H1 (cell line): ENCODE results near the gene VENTX. TPM values are rescaled to one million over a fixed set of nuclear protein-coding genes. Genes with fewer than 3 reads are reported as not detected.

Source experiments
- CTCF ChIA-PET: fragments of 300-600 bp; sonication (Branson Sonifier 250); formaldehyde crosslinking; loops from one replicate; lab custom pipeline; 2021; ENCODE audit not compliant: partially characterized antibody; lab: Charles Lee
- POLR2A ChIA-PET: fragments of 300-600 bp; sonication (Branson Sonifier 250); formaldehyde crosslinking; loops from one replicate; lab custom pipeline; 2021; ENCODE audit warnings: inconsistent platforms; ENCODE audit not compliant: partially characterized antibody; lab: Charles Lee
- DNase-seq, 2 experiments: peaks; one replicate each; pipeline versions ENCODE4 v3.0.0 to v3.0.0-alpha.2; 2010 to 2022; ENCODE audit warnings: low spot score in 2 of 2, low read depth in 1 of 2, mixed read lengths in 1 of 2
- FAIRE-seq: peaks from 2 replicates; lab custom pipeline; 2011; peaks lifted over from hg19 to GRCh38; lab: Jason Lieb, UNC
- H2AFZ ChIP-seq: 2 replicates; pipeline ENCODE4 v1.8.1; 2012; ENCODE audit warnings: low read length, inconsistent platforms
- H2AK5ac ChIP-seq: 2 replicates; pipeline ENCODE4 v1.6.1; 2013; ENCODE audit warnings: low read depth, low read length
- H2BK120ac ChIP-seq: replicated peaks from 2 replicates; pipeline ENCODE3; 2013; ENCODE audit warnings: low read depth, low read length, inconsistent platforms
- H2BK12ac ChIP-seq: 2 replicates; pipeline ENCODE4 v1.6.1; 2013; ENCODE audit warnings: low read depth, low read length
- H2BK15ac ChIP-seq: 2 replicates; pipeline ENCODE4 v1.6.1; 2013; ENCODE audit warnings: low read length
- H2BK20ac ChIP-seq: 2 replicates; pipeline ENCODE4 v1.6.1; 2013; ENCODE audit warnings: low read length
- H2BK5ac ChIP-seq: 2 replicates; pipeline ENCODE4 v1.6.1; 2013; ENCODE audit warnings: low read depth, low read length
- H3K14ac ChIP-seq: 2 replicates; pipeline ENCODE4 v1.6.1; 2013; ENCODE audit warnings: inconsistent platforms; ENCODE audit not compliant: insufficient read length
- H3K18ac ChIP-seq: 2 replicates; pipeline ENCODE4 v1.6.1; 2013; ENCODE audit warnings: low read length; ENCODE audit errors: extremely low read depth
- H3K23ac ChIP-seq: 2 replicates; pipeline ENCODE4 v1.6.1; 2013; ENCODE audit warnings: inconsistent platforms; ENCODE audit not compliant: insufficient read length
- H3K23me2 ChIP-seq: 2 replicates; pipeline ENCODE4 v1.6.1; 2013; ENCODE audit warnings: low read depth, low read length
- H3K27ac ChIP-seq: 2 replicates; pipeline ENCODE4 v1.6.1; 2011; ENCODE audit warnings: low read depth, low read length, inconsistent platforms
- H3K27me3 ChIP-seq, 4 experiments: replicated peaks in 1 of 4; 1 replicate in 1 of 4; 2 replicates in 3 of 4; pipeline versions ENCODE4 v1.6.1 to v1.8.1; 2011 to 2013; ENCODE audit warnings: low read length in 3 of 4, mild to moderate bottlenecking in 3 of 4, inconsistent platforms in 2 of 4, mixed read lengths in 2 of 4, moderate library complexity in 1 of 4; ENCODE audit not compliant: control insufficient read depth in 3 of 4, insufficient read depth in 3 of 4; ENCODE audit errors: extremely low read depth in 1 of 4
- H3K36me3 ChIP-seq, 4 experiments: 2 replicates each; pipeline versions ENCODE4 v1.6.1 to v1.8.1; 2011 to 2013; ENCODE audit warnings: mild to moderate bottlenecking in 4 of 4, low read length in 3 of 4, moderate library complexity in 2 of 4, control low read depth in 1 of 4, inconsistent platforms in 1 of 4; ENCODE audit not compliant: insufficient read depth in 4 of 4, control insufficient read depth in 2 of 4
- H3K4ac ChIP-seq: replicated peaks from 2 replicates; pipeline ENCODE3; 2013; ENCODE audit warnings: low read length, low read depth, mixed read lengths, inconsistent platforms; ENCODE audit not compliant: insufficient read length
- H3K4me1 ChIP-seq, 4 experiments: replicated peaks in 1 of 4; 1 replicate in 1 of 4; 2 replicates in 3 of 4; pipeline versions ENCODE4 v1.6.1 to v1.8.1; 2011 to 2013; ENCODE audit warnings: low read length in 3 of 4, inconsistent platforms in 2 of 4, mixed read lengths in 1 of 4; ENCODE audit not compliant: insufficient read depth in 4 of 4, control insufficient read depth in 3 of 4
- H3K4me2 ChIP-seq, 2 experiments: 2 replicates each; pipeline versions ENCODE4 v1.6.1 to v1.8.1; 2011 to 2013; ENCODE audit warnings: low read depth in 2 of 2, low read length in 2 of 2, control low read depth in 1 of 2, inconsistent platforms in 1 of 2, mild to moderate bottlenecking in 1 of 2; ENCODE audit not compliant: insufficient read depth in 1 of 2
- H3K4me3 ChIP-seq, 4 experiments: fragments of 200-600, 300-600 bp in 1 of 4; sonication (generic), shearing (Covaris generic), sonication (Bioruptor Twin) in 1 of 4; 2 replicates each; pipeline versions ENCODE4 v1.5.1 to v1.8.1; 2011 to 2016; ENCODE audit warnings: low read length in 4 of 4, low read depth in 3 of 4, control low read depth in 2 of 4, inconsistent platforms in 2 of 4, mild to moderate bottlenecking in 2 of 4, mixed read lengths in 1 of 4, moderate library complexity in 1 of 4; ENCODE audit not compliant: insufficient read depth in 2 of 4; ENCODE audit errors: extremely low read depth in 1 of 4
- H3K56ac ChIP-seq: replicated peaks from 2 replicates; pipeline ENCODE3; 2013; ENCODE audit warnings: low read depth, mild to moderate bottlenecking, mixed read lengths, low read length, inconsistent platforms; ENCODE audit not compliant: insufficient read length
- H3K79me1 ChIP-seq: 2 replicates; pipeline ENCODE4 v1.6.1; 2013; ENCODE audit warnings: low read depth, low read length, control low read depth
- H3K79me2 ChIP-seq, 2 experiments: 2 replicates each; pipeline versions ENCODE4 v1.6.1 to v1.8.1; 2012 to 2013; ENCODE audit warnings: low read length in 2 of 2, mild to moderate bottlenecking in 2 of 2, inconsistent platforms in 1 of 2; ENCODE audit not compliant: insufficient read depth in 2 of 2, control insufficient read depth in 1 of 2
- H3K9ac ChIP-seq, 4 experiments: replicated peaks in 1 of 4; 1 replicate in 1 of 4; 2 replicates in 3 of 4; pipeline versions ENCODE4 v1.6.1 to v1.8.1; 2011 to 2013; ENCODE audit warnings: low read depth in 3 of 4, low read length in 3 of 4, control low read depth in 2 of 4, mild to moderate bottlenecking in 2 of 4, moderate library complexity in 2 of 4, inconsistent platforms in 1 of 4; ENCODE audit errors: extremely low read depth in 1 of 4
- H3K9me3 ChIP-seq, 2 experiments: 2 replicates each; pipeline versions ENCODE4 v1.6.1 to v1.8.1; 2012 to 2013; ENCODE audit warnings: mild to moderate bottlenecking in 2 of 2, moderate library complexity in 2 of 2, control low read depth in 1 of 2, inconsistent platforms in 1 of 2, low read depth in 1 of 2, low read length in 1 of 2, mixed read lengths in 1 of 2; ENCODE audit not compliant: insufficient read depth in 2 of 2
- H4K20me1 ChIP-seq, 2 experiments: replicated peaks in 1 of 2; 2 replicates each; pipeline versions ENCODE3 to v1.8.1; 2011 to 2013; ENCODE audit warnings: inconsistent platforms in 2 of 2, low read length in 2 of 2, mild to moderate bottlenecking in 1 of 2; ENCODE audit not compliant: insufficient read depth in 2 of 2, control insufficient read depth in 1 of 2
- H4K5ac ChIP-seq: 2 replicates; pipeline ENCODE4 v1.6.1; 2013; ENCODE audit warnings: low read length, low read depth, mixed read lengths, inconsistent platforms; ENCODE audit not compliant: insufficient read length
- H4K8ac ChIP-seq: 2 replicates; pipeline ENCODE4 v1.8.0; 2013; ENCODE audit warnings: mild to moderate bottlenecking, moderate library complexity, low read length, inconsistent platforms; ENCODE audit not compliant: insufficient read depth; ENCODE audit errors: extremely low read depth
- H4K91ac ChIP-seq: replicated peaks from 2 replicates; pipeline ENCODE3; 2013; ENCODE audit warnings: low read length, mixed read lengths, inconsistent platforms; ENCODE audit not compliant: insufficient read length
- BRCA1 ChIP-seq: IDR thresholded peaks from 2 replicates; pipeline ENCODE4 v1.6.1; 2012; ENCODE audit warnings: low read depth, low read length, improper control_type of control experiment
- CTCF ChIP-seq, 3 experiments: IDR thresholded peaks; 1 replicate in 2 of 3; 2 replicates in 1 of 3; pipeline versions ENCODE4 v1.5.1 to v1.6.1; 2011; ENCODE audit warnings: low read length in 3 of 3, mild to moderate bottlenecking in 3 of 3, inconsistent platforms in 2 of 3, low read depth in 1 of 3, moderate library complexity in 1 of 3; ENCODE audit not compliant: insufficient read depth in 1 of 3; ENCODE audit errors: control extremely low read depth in 1 of 3
- EZH2 ChIP-seq: fragments of 200-600 bp; sonication (generic); IDR thresholded peaks from 2 replicates; pipeline ENCODE4 v1.7.1; 2012; ENCODE audit warnings: low read depth, mild to moderate bottlenecking, moderate library complexity, low read length, inconsistent platforms; ENCODE audit not compliant: severe bottlenecking
- RNF2 ChIP-seq: fragments of 200-900, 300-1000 bp; sonication (generic); IDR thresholded peaks from 2 replicates; pipeline ENCODE4 v1.7.1; 2016; ENCODE audit warnings: borderline replicate concordance, low read depth, mild to moderate bottlenecking, antibody characterized with exemption, low read length; ENCODE audit not compliant: poor library complexity, severe bottlenecking; ENCODE audit errors: missing control alignments
- TBP ChIP-seq: IDR thresholded peaks from 2 replicates; pipeline ENCODE4 v1.6.1; 2011; ENCODE audit warnings: low read depth, low read length, improper control_type of control experiment
- TEAD4 ChIP-seq: IDR thresholded peaks from 2 replicates; pipeline ENCODE4 v1.6.1; 2012; ENCODE audit warnings: low read depth, low read length, inconsistent platforms, mixed read lengths
- WGBS, 2 experiments: shearing (Covaris generic) in 1 of 2; methylation state at CpG; one replicate each; pipeline versions ENCODE4 v1.1.6 to v1.1.7; 2013 to 2015; ENCODE audit warnings: low lambda C conversion rate in 2 of 2, mixed read lengths in 2 of 2, inconsistent platforms in 1 of 2, low coverage in 1 of 2, missing lambda C conversion rate in 1 of 2; ENCODE audit not compliant: insufficient replicate concordance in 2 of 2, insufficient coverage in 1 of 2, insufficient read length in 1 of 2; ENCODE audit errors: extremely low coverage in 1 of 2, missing lambda C conversion rate in 1 of 2; 5-methylcytosine and 5-hydroxymethylcytosine counted together
- polyA plus RNA-seq, 7 experiments: library from polyadenylated mRNA; depleted of rRNA in 3 of 7; stranded (reverse) in 5 of 7; unstranded in 2 of 7; fragments of >200 nt in 5 of 7; fragments of 200-250 nt in 2 of 7; gene quantifications; 1 replicate in 5 of 7; 2 replicates in 1 of 7; 4 replicates in 1 of 7; pipeline versions ENCODE4 v1.2.1 to v1.2.3, GENCODE V29; 2011 to 2013; ENCODE audit warnings: missing spikeins in 2 of 7, mixed read lengths in 2 of 7
- total RNA-seq: library from RNA; stranded (reverse); fragmentation: NEBNext Ultra II Directional; extraction: Animal tissue kit (Norgen Biotek cat#: 25700); gene quantifications from 2 replicates; pipeline ENCODE4 v1.2.1, GENCODE V29; 2021

The VENTX gene
- total and polyA plus RNA-seq, 2 of the 8 experiments (the other 6 are each of a cell fraction or from before 2014, with no cell fraction given): 5.6 TPM

GRCh38 chr10:133211959-133212852 lies 25.4 kb upstream of the VENTX start:
- Histone ChIP-seq H2BK5ac (no peak overlapping the region), H2BK120ac (no peak overlapping the region), H4K20me1 (peaks cover 0 to 12% of the 10 kb centered on the region in 2 experiments), H3K27ac (no peak overlapping the region), H3K27me3 (no peaks in the 10 kb centered on the region; a peak in 1 of 7 replicates), H3K9ac (no peak overlapping the region), H3K18ac (no peak overlapping the region), H3K79me2 (no peaks in the 10 kb centered on the region), H3K23ac (no peak overlapping the region), H3K56ac (no peak overlapping the region), H3K9me3 (peaks cover 0 to 4% of the 10 kb centered on the region in 2 experiments; a peak in 1 of 4 replicates), H2AK5ac (no peak overlapping the region), H3K14ac (no peak overlapping the region), H2BK15ac (0 out of 2 replicates have a peak overlapping the region, but pooled peaks have one; percentile 81), H4K91ac (no peak overlapping the region), H2AFZ (no peak overlapping the region), H4K8ac (no peak overlapping the region), H3K23me2 (peaks cover 8% of the 10 kb centered on the region), H3K36me3 (no peaks in the 10 kb centered on the region; a peak in 3 of 8 replicates), H2BK20ac (no peak overlapping the region), H4K5ac (no peak overlapping the region), H3K4me3 (no peak overlapping the region), H3K4ac (peak overlapping the region; percentile 38), H3K4me2 (no peak overlapping the region), H3K79me1 (no peaks in the 10 kb centered on the region), H2BK12ac (0 out of 2 replicates have a peak overlapping the region, but pooled peaks have one; percentile 17), H3K4me1 (no peaks in the 10 kb centered on the region; a peak in 1 of 7 replicates)
- ChIA-PET CTCF (interaction anchor here (0.6 to 1.9 kb wide), 6 partner anchors 14 to 308 kb away, joined by 3 to 5 read pairs (median 3); no protein-coding TSS in a partner anchor), POLR2A (interaction anchor here (1.4 to 2.3 kb wide), 4 partner anchors 7 to 51 kb away, joined by 3 to 8 read pairs (median 6); no protein-coding TSS in a partner anchor)
- 95% methylated on average over 33 of the region's 34 CpGs; no CpG with 5 or more reads in 1 of the 2 experiments for WGBS, 2 experiments
- no peak for TF ChIP-seq CTCF (IDR thresholded peaks at IDR 0.05; ENCODE audit: control extremely low read depth in 1 of 3, insufficient read depth in 1 of 3, low read depth in 1 of 3, low read length in 3 of 3)
- TF ChIP-seq TEAD4: no peak
- TF ChIP-seq EZH2: no peak
- TF ChIP-seq RNF2: no peak
- no peak for TF ChIP-seq BRCA1
- TF ChIP-seq TBP: no peak
- DNase-seq (no peak), FAIRE-seq (no peak)
